ENCODE results near the gene TESMIN. TPM values are rescaled to one million over a fixed set of nuclear protein-coding genes. Genes with fewer than 3 reads are reported as not detected.

TESMIN gene
- total RNA-seq, 2 experiments from 2014 or later, result 8.2 to 9.5 TPM

GRCh38 chr11:68756171-68756766 is 4.9 kb upstream of the TESMIN start:
- Mint-ChIP-seq H3K36me3 (ENCODE audit: low read depth) (peaks cover 34% of the 10 kb centered on the region), H3K4me1 (ENCODE audit: low read depth) (peaks cover 5% of the 10 kb centered on the region), H3K4me3 (no peak overlapping the region), H3K9me3 (ENCODE audit: insufficient read depth) (no peaks in the 10 kb centered on the region), H3K27ac (no peak overlapping the region), H3K27me3 (ENCODE audit: low read depth) (no peaks in the 10 kb centered on the region)
- POLR2A ChIA-PET, result no interaction called here
- CTCF ChIA-PET, result no interaction called here
- DNase-seq (no peak), ATAC-seq (no peak)

GRCh38 chr11:68753300-68753699 is 2.0 kb upstream of the TESMIN start:
- Mint-ChIP-seq H3K4me3 (no peak overlapping the region), H3K9me3 (ENCODE audit: insufficient read depth) (no peaks in the 10 kb centered on the region), H3K4me1 (ENCODE audit: low read depth) (peaks cover 8% of the 10 kb centered on the region), H3K36me3 (ENCODE audit: low read depth) (peaks cover 31% of the 10 kb centered on the region), H3K27ac (no peak overlapping the region), H3K27me3 (ENCODE audit: low read depth) (peaks cover 3% of the 10 kb centered on the region)
- ChIA-PET CTCF (no interaction called here), POLR2A (no interaction called here)
- ATAC-seq (no peak), DNase-seq (no peak)

- H3K9me3 Mint-ChIP-seq (ENCODE audit: insufficient read depth), result no peaks in the 10 kb centered on the region
- CTCF ChIA-PET, result no interaction called here
- H3K27me3 Mint-ChIP-seq (ENCODE audit: low read depth), result peaks cover 3% of the 10 kb centered on the region
- peaks cover 8% of the 10 kb centered on the region for H3K4me1 Mint-ChIP-seq (ENCODE audit: low read depth)
- ATAC-seq (no peak), DNase-seq (no peak)
- H3K27ac Mint-ChIP-seq, result no peak overlapping the region
- peaks cover 14% of the 10 kb centered on the region for H3K36me3 Mint-ChIP-seq (ENCODE audit: low read depth)
- no peak overlapping the region for H3K4me3 Mint-ChIP-seq
- POLR2A ChIA-PET, result no interaction called here
Measured at GRCh38 chr11:68751004-68751325, 355 bp downstream of the TESMIN start.

- ATAC-seq, result no peak
- POLR2A ChIA-PET, result interaction anchor here (1.1 kb wide), 1 partner anchor 93 kb away, joined by 5 read pairs; no protein-coding TSS in a partner anchor
- Mint-ChIP-seq H3K27me3 (ENCODE audit: low read depth) (peaks cover 3% of the 10 kb centered on the region), H3K36me3 (ENCODE audit: low read depth) (peaks cover 14% of the 10 kb centered on the region), H3K9me3 (ENCODE audit: insufficient read depth) (no peaks in the 10 kb centered on the region), H3K4me1 (ENCODE audit: low read depth) (peaks cover 8% of the 10 kb centered on the region), H3K27ac (peak overlapping the region; percentile 10), H3K4me3 (peak overlapping the region; percentile 53)
- CTCF ChIA-PET, result no interaction called here
- peak; percentile 23 for DNase-seq
Measured at GRCh38 chr11:68750195-68751003, 921 bp downstream of the TESMIN start.

- ChIA-PET CTCF (no interaction called here), POLR2A (interaction anchor here (1.1 kb wide), 1 partner anchor 94 kb away, joined by 5 read pairs; no protein-coding TSS in a partner anchor)
- H3K36me3 Mint-ChIP-seq (ENCODE audit: low read depth), result peaks cover 8% of the 10 kb centered on the region
- H3K9me3 Mint-ChIP-seq (ENCODE audit: insufficient read depth), result no peaks in the 10 kb centered on the region
- H3K27ac Mint-ChIP-seq, result peak overlapping the region; percentile 10
- peaks cover 3% of the 10 kb centered on the region for H3K27me3 Mint-ChIP-seq (ENCODE audit: low read depth)
- H3K4me3 Mint-ChIP-seq, result peak overlapping the region; percentile 53
- ATAC-seq, result no peak
- H3K4me1 Mint-ChIP-seq (ENCODE audit: low read depth), result peaks cover 8% of the 10 kb centered on the region
- no peak for DNase-seq
Measured at GRCh38 chr11:68749229-68750123, 1.8 kb downstream of the TESMIN start.

GRCh38 chr11:68748061-68748460 is 3.3 kb downstream of the TESMIN start:
- Mint-ChIP-seq H3K27me3 (ENCODE audit: low read depth) (peaks cover 3% of the 10 kb centered on the region), H3K4me3 (no peak overlapping the region), H3K4me1 (ENCODE audit: low read depth) (peaks cover 8% of the 10 kb centered on the region), H3K36me3 (ENCODE audit: low read depth) (peaks cover 3% of the 10 kb centered on the region), H3K27ac (no peak overlapping the region), H3K9me3 (ENCODE audit: insufficient read depth) (no peaks in the 10 kb centered on the region)
- ChIA-PET CTCF (no interaction called here), POLR2A (no interaction called here)
- no peak for ATAC-seq
- no peak for DNase-seq

GRCh38 chr11:68743539-68743938 is 7.8 kb downstream of the TESMIN start:
- POLR2A ChIA-PET, result no interaction called here
- Mint-ChIP-seq H3K36me3 (ENCODE audit: low read depth) (no peaks in the 10 kb centered on the region), H3K4me1 (ENCODE audit: low read depth) (no peaks in the 10 kb centered on the region), H3K27me3 (ENCODE audit: low read depth) (no peaks in the 10 kb centered on the region), H3K9me3 (ENCODE audit: insufficient read depth) (no peaks in the 10 kb centered on the region), H3K27ac (no peak overlapping the region), H3K4me3 (no peak overlapping the region)
- no peak for DNase-seq
- no peak for ATAC-seq
- CTCF ChIA-PET, result no interaction called here

GRCh38 chr11:68741463-68741862 is 9.9 kb downstream of the TESMIN start:
- no peak overlapping the region for H3K4me3 Mint-ChIP-seq
- no peak overlapping the region for H3K27ac Mint-ChIP-seq
- no peaks in the 10 kb centered on the region for H3K4me1 Mint-ChIP-seq (ENCODE audit: low read depth)
- ChIA-PET POLR2A (no interaction called here), CTCF (no interaction called here)
- H3K36me3 Mint-ChIP-seq (ENCODE audit: low read depth), result no peaks in the 10 kb centered on the region
- ATAC-seq, result no peak
- DNase-seq, result no peak
- H3K27me3 Mint-ChIP-seq (ENCODE audit: low read depth), result no peaks in the 10 kb centered on the region
- no peaks in the 10 kb centered on the region for H3K9me3 Mint-ChIP-seq (ENCODE audit: insufficient read depth)

- ChIA-PET CTCF (no interaction called here), POLR2A (no interaction called here)
- Mint-ChIP-seq H3K9me3 (ENCODE audit: insufficient read depth) (no peaks in the 10 kb centered on the region), H3K4me1 (ENCODE audit: low read depth) (no peaks in the 10 kb centered on the region), H3K4me3 (no peak overlapping the region), H3K27me3 (ENCODE audit: low read depth) (no peaks in the 10 kb centered on the region), H3K36me3 (ENCODE audit: low read depth) (no peaks in the 10 kb centered on the region), H3K27ac (no peak overlapping the region)
- no peak for DNase-seq
- ATAC-seq, result no peak
Measured at GRCh38 chr11:68735646-68736045, 15.7 kb downstream of the TESMIN start.

- DNase-seq (no peak), ATAC-seq (no peak)
- H3K4me1 Mint-ChIP-seq (ENCODE audit: low read depth), result no peaks in the 10 kb centered on the region
- ChIA-PET POLR2A (no interaction called here), CTCF (no interaction called here)
- H3K27ac Mint-ChIP-seq, result no peak overlapping the region
- H3K4me3 Mint-ChIP-seq, result no peak overlapping the region
- no peaks in the 10 kb centered on the region for H3K27me3 Mint-ChIP-seq (ENCODE audit: low read depth)
- no peaks in the 10 kb centered on the region for H3K36me3 Mint-ChIP-seq (ENCODE audit: low read depth)
- H3K9me3 Mint-ChIP-seq (ENCODE audit: insufficient read depth), result no peaks in the 10 kb centered on the region
Measured at GRCh38 chr11:68735125-68735524, 16.2 kb downstream of the TESMIN start.

- no peaks in the 10 kb centered on the region for H3K9me3 Mint-ChIP-seq (ENCODE audit: insufficient read depth)
- CTCF ChIA-PET, result no interaction called here
- H3K4me1 Mint-ChIP-seq (ENCODE audit: low read depth), result no peaks in the 10 kb centered on the region
- POLR2A ChIA-PET, result no interaction called here
- H3K27ac Mint-ChIP-seq, result no peak overlapping the region
- H3K27me3 Mint-ChIP-seq (ENCODE audit: low read depth), result no peaks in the 10 kb centered on the region
- no peak overlapping the region for H3K4me3 Mint-ChIP-seq
- ATAC-seq, result no peak
- DNase-seq, result no peak
- H3K36me3 Mint-ChIP-seq (ENCODE audit: low read depth), result no peaks in the 10 kb centered on the region
Measured at GRCh38 chr11:68734111-68734510, 17.2 kb downstream of the TESMIN start.

- H3K4me1 Mint-ChIP-seq (ENCODE audit: low read depth), result no peaks in the 10 kb centered on the region
- CTCF ChIA-PET, result no interaction called here
- POLR2A ChIA-PET, result no interaction called here
- DNase-seq (no peak), ATAC-seq (no peak)
- no peaks in the 10 kb centered on the region for H3K9me3 Mint-ChIP-seq (ENCODE audit: insufficient read depth)
- no peaks in the 10 kb centered on the region for H3K36me3 Mint-ChIP-seq (ENCODE audit: low read depth)
- no peak overlapping the region for H3K4me3 Mint-ChIP-seq
- H3K27me3 Mint-ChIP-seq (ENCODE audit: low read depth), result peaks cover 10% of the 10 kb centered on the region
- H3K27ac Mint-ChIP-seq, result no peak overlapping the region
Measured at GRCh38 chr11:68727783-68728182, 23.5 kb downstream of the TESMIN start.
